Measurements from ENCODE around the gene TRAIP. TPM values are rescaled to one million over a fixed set of nuclear protein-coding genes. Genes with fewer than 3 reads are reported as not detected.
"Not testable (repeated sequence)": the region's sequence is repeated elsewhere in the genome, so short reads cannot be mapped to it uniquely, and the experiment has no call there.

Gene TRAIP
- total RNA-seq, 1 donor from 2014 or later: 2.0 TPM

- DNase-seq: no peak
These were observed 17.3 kb upstream of the TRAIP start for GRCh38 chr3:49873623-49874022.

GRCh38 chr3:49872801-49873281 is 16.5 kb upstream of the TRAIP start:
- no peak for DNase-seq

DNA sequence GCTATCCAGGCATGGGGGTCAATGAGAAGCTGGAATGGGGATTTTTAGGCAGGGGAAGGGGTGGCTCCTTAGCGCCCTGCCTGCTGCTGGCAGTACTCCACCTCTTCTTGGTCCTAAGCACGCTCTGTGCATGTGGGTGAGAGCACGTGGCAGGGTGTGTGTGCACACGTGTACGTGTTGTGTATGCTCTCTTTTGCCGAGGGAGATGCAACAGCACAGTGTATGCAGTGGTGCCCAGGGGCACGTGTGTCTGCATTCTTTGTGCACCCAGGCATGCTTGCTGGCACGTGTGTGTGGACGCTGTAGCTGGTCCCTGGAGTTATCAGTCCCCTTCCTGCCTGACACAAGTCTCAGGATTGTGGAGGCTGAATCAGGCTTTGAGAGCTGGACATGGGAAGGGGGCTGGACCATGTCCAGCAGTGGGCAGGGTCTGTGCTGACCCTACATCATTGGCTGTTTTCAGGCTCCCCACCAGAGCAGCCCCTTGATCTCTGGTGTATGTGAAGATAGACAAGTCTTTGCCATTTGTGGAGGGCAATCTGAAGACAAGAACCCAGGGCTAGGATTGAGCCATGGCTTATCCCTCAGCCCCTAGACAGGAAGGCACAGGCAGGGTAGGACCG is 15.3 kb upstream of the TRAIP start:
- DNase-seq: no peak

DNA sequence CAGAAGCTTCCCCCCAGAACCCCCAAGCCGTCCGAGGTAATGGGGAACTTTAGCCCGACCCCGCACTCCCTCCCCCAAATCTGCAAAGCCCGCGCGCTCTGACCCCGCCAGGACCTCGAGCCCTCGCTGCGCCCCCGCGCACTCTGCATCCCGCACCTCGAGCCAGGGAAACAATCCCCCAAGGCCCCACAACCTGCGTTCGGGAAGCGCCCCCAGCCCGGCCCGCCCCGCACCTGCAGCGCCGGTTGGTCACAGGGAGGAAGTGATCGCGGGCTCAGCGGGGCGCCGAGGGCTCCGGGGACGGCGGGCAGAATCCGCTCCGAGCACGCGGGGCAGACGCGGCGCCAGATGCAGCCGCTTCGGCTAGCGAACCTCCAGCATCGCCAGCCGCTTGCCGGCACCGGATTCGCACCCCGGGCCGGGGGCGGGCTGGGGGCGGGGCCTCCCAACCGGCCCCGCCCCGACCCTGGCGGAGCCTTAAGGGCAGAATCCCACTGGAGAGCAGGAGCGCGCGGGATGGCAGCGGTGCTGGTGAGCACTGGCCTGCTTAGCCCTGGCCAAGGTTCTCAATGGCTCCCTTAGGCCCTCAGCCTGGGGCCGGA is 13.3 kb upstream of the TRAIP start, which contains the start of gene CAMKV:
TSS of gene CAMKV (minus strand) at position 382 of the 602 bp plus-strand sequence. CDS start 7,518 bp downstream, outside the sequence.
- DNase-seq: no peak

GRCh38 chr3:49868862-49869466 is 12.6 kb upstream of the TRAIP start:
- DNase-seq: no peak

DNA sequence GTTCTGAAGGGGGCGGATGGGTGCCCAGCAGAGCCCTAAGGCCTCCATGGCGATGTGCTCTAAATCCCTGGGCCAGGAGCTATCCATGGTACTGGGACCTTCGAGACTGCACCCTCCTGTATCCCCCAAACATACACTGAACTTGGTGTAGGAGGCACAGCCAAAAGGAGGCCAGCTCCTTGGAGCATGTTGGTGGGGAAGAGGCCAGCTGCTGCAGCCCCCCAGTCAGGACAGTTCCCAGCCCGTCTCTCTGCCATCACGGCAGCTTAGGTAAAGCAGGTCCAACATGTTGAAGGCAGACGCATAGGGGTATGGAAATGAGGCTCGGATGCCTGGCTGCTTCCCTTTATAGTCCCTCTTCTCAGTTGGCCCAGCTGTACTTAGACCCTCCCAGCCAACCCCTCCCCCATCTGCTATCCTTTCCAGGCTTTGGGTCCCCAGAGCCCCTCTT is 11.5 kb upstream of the TRAIP start:
- DNase-seq: peak; percentile 59

GRCh38 chr3:49867400-49867799 is 11.0 kb upstream of the TRAIP start:
- no peak for DNase-seq

DNA sequence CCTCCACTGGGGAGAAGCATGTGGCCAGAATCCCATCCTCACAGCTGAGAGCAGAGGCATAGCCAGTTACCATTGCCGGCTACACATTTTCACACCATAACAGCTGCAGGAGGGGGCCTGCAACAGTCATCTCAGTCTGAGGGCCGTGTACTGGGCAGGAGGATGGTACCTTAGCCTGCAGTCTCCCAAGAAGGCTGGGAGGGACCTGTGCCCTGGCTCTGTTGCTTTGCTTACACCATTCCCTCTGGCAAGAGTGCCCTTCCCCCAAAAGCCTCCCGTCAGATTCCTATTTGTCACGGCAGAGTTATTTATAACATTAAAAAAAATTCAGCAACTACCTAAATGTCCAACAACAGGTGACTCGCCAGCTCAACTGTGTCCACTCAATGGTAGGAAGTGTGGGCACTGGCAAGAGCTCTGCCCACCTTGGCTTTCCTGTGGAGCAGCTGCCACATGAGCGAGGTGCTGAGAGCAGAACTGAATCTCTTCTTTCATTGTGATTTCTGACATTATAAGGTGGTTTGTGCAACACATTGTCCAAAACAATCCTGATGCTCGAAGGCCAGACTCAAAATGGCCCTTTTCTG is 8.9 kb upstream of the TRAIP start:
- no peak for DNase-seq

- DNase-seq: no peak
These were observed 8.1 kb upstream of the TRAIP start for GRCh38 chr3:49864505-49864904.

DNA sequence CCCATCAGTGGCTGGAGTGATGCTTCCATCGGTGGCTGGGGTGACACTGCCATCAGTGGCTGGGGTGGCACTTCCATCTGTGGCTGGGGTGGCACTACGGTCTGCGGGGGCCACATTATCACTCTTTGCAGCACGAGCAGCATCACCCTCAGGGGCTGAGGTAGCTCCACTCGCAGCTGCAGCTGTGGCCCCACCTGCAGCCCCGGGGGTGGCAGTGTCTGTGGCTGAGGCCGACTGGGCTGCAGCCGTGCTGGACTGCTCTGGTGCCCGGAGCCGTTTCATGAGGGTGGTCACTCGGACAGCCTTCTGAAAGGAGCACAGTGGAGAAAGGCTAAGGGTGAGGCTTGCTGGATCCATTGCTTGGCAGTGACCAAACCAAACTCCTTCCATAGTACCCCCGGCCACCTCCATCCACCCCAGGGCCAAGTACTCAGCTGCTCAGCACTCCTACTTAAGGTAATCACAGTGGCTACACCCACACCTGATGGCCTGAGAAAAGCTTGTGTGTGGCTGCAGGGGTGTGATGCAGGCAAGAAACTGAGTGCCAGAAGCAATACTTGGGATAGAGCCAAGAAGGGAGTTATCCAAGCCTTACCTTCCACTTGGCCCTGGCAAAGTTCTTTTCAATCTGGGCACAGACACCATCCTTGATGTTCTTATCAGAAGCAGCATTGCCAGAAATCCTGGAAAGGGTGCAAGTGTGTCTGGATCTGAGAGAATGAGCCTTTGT is 3.4 kb upstream of the TRAIP start:
- no peak for DNase-seq

DNA sequence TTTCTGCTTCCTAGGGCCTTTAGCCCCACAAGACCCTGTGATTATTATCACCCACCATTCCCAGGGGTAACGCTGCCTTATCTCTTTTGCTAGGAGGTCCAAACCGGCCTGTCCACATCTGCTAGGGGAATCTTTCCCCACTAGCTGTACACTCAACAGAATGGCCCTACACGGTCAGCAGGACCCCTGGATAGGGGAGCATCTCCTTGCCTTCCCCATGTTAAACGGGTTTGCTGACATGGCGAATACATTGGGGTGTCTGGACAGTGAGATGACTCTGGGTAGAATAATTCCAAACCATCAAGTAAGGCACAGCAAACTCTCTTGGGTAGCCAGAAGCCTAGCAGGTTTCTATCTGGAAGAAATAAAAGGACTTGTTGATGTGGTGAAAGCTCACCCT is 702 bp downstream of the TRAIP start:
- DNase-seq: no peak

DNA sequence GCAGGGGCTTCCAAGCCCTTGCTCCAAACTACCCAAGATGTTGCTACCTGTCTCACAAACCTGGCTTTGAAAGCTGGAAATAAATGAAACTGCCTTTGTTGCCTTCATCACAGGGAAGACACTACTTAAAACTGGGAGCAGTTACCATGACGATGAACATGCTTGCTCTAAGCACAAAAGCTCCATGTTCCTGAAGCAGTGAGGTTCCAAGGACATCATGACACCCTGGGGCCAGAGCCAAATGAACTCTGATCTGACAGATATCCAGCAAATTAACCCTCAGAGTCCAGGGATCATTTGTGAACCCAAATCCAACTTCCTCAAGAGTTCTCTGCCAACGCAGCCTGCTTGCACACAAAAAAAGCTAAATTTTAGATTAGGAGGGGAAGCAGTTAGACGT is 10.7 kb downstream of the TRAIP start:
- DNase-seq: no peak

DNA sequence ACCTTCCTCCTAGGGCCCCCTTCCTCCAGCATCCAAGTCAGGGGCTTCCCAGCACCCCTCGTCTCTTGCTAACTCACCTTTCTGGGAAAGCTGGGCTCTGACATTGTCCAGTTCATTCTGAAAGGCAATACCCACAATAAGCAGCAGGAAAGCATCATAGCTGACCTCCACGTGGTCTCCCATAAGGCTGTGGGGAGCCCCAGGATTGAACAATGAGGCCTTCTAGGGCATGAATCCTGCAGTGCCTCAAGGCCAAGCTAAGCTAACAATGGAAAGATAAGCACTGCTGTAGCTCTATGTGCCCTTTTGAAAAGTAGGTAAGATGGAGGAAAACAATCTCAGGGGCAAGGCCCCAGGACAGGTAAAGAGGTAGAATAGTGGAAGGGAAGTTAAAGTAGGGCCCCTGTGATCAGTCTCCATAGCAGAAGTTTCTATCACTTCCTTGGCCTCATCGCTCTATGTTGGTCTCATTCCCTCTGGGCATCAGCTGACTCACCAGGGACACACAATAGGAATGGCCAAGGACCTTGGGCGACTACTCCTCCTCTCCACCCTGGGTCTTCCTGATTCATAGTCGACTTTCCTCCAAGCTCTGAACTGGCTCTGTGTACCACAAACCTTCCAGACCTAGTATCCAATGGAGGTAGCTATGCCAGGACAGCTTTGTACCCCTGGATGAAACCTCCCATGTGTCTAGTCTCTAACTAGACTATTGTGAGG is 11.7 kb downstream of the TRAIP start:
- no peak for DNase-seq

- DNase-seq: no peak
These were observed 13.4 kb downstream of the TRAIP start for GRCh38 chr3:49842843-49843517.

GRCh38 chr3:49841806-49842205 is 14.6 kb downstream of the TRAIP start:
- DNase-seq: peak; percentile 9

- DNase-seq: peak; percentile 73
These were observed 15.2 kb downstream of the TRAIP start for GRCh38 chr3:49841126-49841696.

GRCh38 chr3:49840388-49840787 is 16.0 kb downstream of the TRAIP start:
- DNase-seq: peak; percentile 26

- DNase-seq: peak; percentile 91
These were observed 17.1 kb downstream of the TRAIP start for GRCh38 chr3:49839193-49839809.

- no peak for DNase-seq
These were observed 25.0 kb downstream of the TRAIP start for GRCh38 chr3:49831341-49831740.

DNA sequence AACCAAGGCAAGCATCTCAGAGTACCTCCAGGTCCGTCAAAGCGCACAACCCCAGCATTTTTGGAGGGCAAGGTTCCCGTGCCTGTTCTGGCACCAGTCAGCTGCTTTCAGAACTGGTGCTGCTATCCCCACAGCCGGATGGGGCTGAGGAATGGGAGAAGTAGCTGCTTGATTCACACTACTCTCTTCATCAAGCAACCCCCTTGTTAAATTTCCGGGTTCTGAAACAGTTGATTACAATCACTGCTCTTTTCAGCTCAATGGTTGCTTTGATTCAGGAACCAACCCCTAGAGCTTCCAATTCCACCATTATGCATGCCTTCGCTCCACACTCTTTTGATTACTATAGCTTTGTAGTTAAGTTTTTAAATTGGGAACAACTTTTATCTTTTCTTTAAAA is 30.3 kb downstream of the TRAIP start:
- DNase-seq: no peak

GRCh38 chr3:49823131-49823530 is 33.2 kb downstream of the TRAIP start:
- not testable (repeated sequence) for DNase-seq
